K562 (cell line): Measurements from ENCODE around the gene WIPF2.

Source experiments
- CHD1 ChIP-seq: fragments of 200-600 bp; sonication (generic); IDR thresholded peaks from one replicate; pipeline ENCODE4 v1.6.1; 2012; ENCODE audit warnings: mild to moderate bottlenecking, moderate library complexity, low read length, inconsistent platforms
- CTCF ChIP-seq, 3 experiments: IDR thresholded peaks in 2 of 3; conservative IDR thresholded peaks in 1 of 3; 2 replicates each; pipeline ENCODE4 v1.5.1; 2011 to 2012; ENCODE audit warnings: low read length in 3 of 3, mild to moderate bottlenecking in 3 of 3, control low read depth in 2 of 3, improper control_type of control experiment in 1 of 3, inconsistent platforms in 1 of 3, low read depth in 1 of 3, mixed read lengths in 1 of 3, moderate library complexity in 1 of 3; ENCODE audit not compliant: insufficient read depth in 2 of 3
- EGR1 ChIP-seq: fragments of 450-650 bp; conservative IDR thresholded peaks from 2 replicates; pipeline ENCODE4 v1.6.1; 2017; ENCODE audit warnings: mild to moderate bottlenecking
- FOXP1 ChIP-seq: sonication (generic); formaldehyde crosslinking; IDR thresholded peaks from 2 replicates; pipeline ENCODE4 v1.8.0; 2022; ENCODE audit warnings: mild to moderate bottlenecking, missing genetic modification reagents
- KDM1A ChIP-seq, 2 experiments: fragments of 450-650 bp; IDR thresholded peaks; 2 replicates each; pipeline ENCODE4 v1.6.1; 2016; ENCODE audit warnings: mild to moderate bottlenecking in 2 of 2
- MAX ChIP-seq: sonication (generic); formaldehyde crosslinking; IDR thresholded peaks from 2 replicates; pipeline ENCODE4 v1.9.0; 2022; ENCODE audit warnings: mild to moderate bottlenecking, missing genetic modification reagents
- MLLT1 ChIP-seq, 2 experiments: fragments of 450-650 bp; IDR thresholded peaks; 2 replicates each; pipeline ENCODE4 v1.6.1; 2016
- MXI1 ChIP-seq: IDR thresholded peaks from 2 replicates; pipeline ENCODE4 v1.6.1; 2011; ENCODE audit warnings: low read depth, mild to moderate bottlenecking, improper control_type of control experiment, low read length
- POLR2AphosphoS5 ChIP-seq: IDR thresholded peaks from 2 replicates; pipeline ENCODE4 v1.6.1; 2011; ENCODE audit warnings: mild to moderate bottlenecking, low read depth, low read length, moderate library complexity; ENCODE audit not compliant: control insufficient read depth, insufficient read depth
- RCOR1 ChIP-seq, 2 experiments: IDR thresholded peaks; 2 replicates each; pipeline ENCODE4 v1.6.1; 2012; ENCODE audit warnings: low read depth in 2 of 2, low read length in 2 of 2, borderline replicate concordance in 1 of 2, improper control_type of control experiment in 1 of 2
- RFX5 ChIP-seq: IDR thresholded peaks from 2 replicates; pipeline ENCODE4 v1.6.1; 2011; ENCODE audit warnings: low read depth, mild to moderate bottlenecking, improper control_type of control experiment, low read length

GRCh38 chr17:40284085-40284713 lies 65.1 kb downstream of the WIPF2 start:
- TF ChIP-seq RCOR1 (IDR thresholded peaks at IDR 0.05; ENCODE audit: borderline replicate concordance in 1 of 2, low read depth in 2 of 2, low read length in 2 of 2) (no peak), MAX (CRISPR knock-in tag) (no peak), CTCF (IDR thresholded peaks at IDR 0.05 in 2 of 3, conservative IDR thresholded peaks at IDR 0.05 in 1 of 3; ENCODE audit: insufficient read depth in 2 of 3, low read depth in 1 of 3, low read length in 3 of 3) (no peak), KDM1A (IDR thresholded peaks at IDR 0.05) (no peak), EGR1 (no peak), FOXP1 (CRISPR knock-in tag) (no peak), POLR2AphosphoS5 (no peak), MLLT1 (IDR thresholded peaks at IDR 0.05) (no peak), RFX5 (no peak), MXI1 (no peak), CHD1 (no peak)
